ENCODE measurements around the gene KLHL1. TPM values are rescaled to one million over a fixed set of nuclear protein-coding genes. Genes with fewer than 3 reads are reported as not detected.

KLHL1 gene
- total and polyA plus RNA-seq, 2 of the 4 experiments (the other 2 are of a cell fraction): not detected

- H3K4me1 ChIP-seq (ENCODE audit: control insufficient read depth, insufficient read depth, low read length): no peaks in the 10 kb centered on the region
- no peak overlapping the region for H3K4ac ChIP-seq (ENCODE audit: low read depth, low read length)
- H3K27me3 ChIP-seq (ENCODE audit: control insufficient read depth, insufficient read depth, low read length): no peaks in the 10 kb centered on the region
- ChIA-PET CTCF (no interaction called here), POLR2A (ENCODE audit: unreplicated experiment) (no interaction called here)
- H3K18ac ChIP-seq (ENCODE audit: low read depth, low read length): no peak overlapping the region
- intact Hi-C loops (cut with micrococcal nuclease) (no loop called here), in situ Hi-C loops (cut with MboI; ENCODE audit: low sequenced_read_pairs) (no loop called here), dilution Hi-C loops (cut with HindIII; ENCODE audit: low sequenced_read_pairs, unreplicated experiment) (no loop called here)
- no peak overlapping the region for H3K9ac ChIP-seq (ENCODE audit: low read depth, low read length)
- no peak overlapping the region for H2BK15ac ChIP-seq (ENCODE audit: low read depth, low read length)
- no peak overlapping the region for H4K5ac ChIP-seq (ENCODE audit: low read depth, low read length)
- no peaks in the 10 kb centered on the region for H3K79me1 ChIP-seq (ENCODE audit: low read depth in 1 of 2, low read length in 2 of 2)
- H2BK5ac ChIP-seq (ENCODE audit: low read depth, low read length, poor library complexity, severe bottlenecking): no peak overlapping the region
- no peak overlapping the region for H3K27ac ChIP-seq (ENCODE audit: insufficient read depth, low read length)
- no peak overlapping the region for H2AK5ac ChIP-seq (ENCODE audit: low read depth, low read length)
- no peak overlapping the region for H3K4me2 ChIP-seq (ENCODE audit: low read depth, low read length)
- H3K23ac ChIP-seq (ENCODE audit: low read depth, low read length): no peak overlapping the region
- WGBS, 2 experiments (ENCODE audit: extremely low coverage in 2 of 2, insufficient read length in 1 of 2): no CpG with 5 or more reads among the region's 3 CpGs
- no TSS peak for BruUV-seq (replicated peaks)
- no peak overlapping the region for H2BK20ac ChIP-seq (ENCODE audit: low read depth, low read length)
- no peak overlapping the region for H3K4me3 ChIP-seq (ENCODE audit: insufficient read depth, low read depth, low read length)
- H4K20me1 ChIP-seq (ENCODE audit: insufficient read depth, low read length): no peaks in the 10 kb centered on the region
- no peak overlapping the region for H4K91ac ChIP-seq (ENCODE audit: insufficient read depth, low read depth, low read length)
- TF ChIP-seq MAZ (IDR thresholded peaks at IDR 0.05; ENCODE audit: borderline replicate concordance, low read depth, low read length): no peak
- TF ChIP-seq, protein P1, sequence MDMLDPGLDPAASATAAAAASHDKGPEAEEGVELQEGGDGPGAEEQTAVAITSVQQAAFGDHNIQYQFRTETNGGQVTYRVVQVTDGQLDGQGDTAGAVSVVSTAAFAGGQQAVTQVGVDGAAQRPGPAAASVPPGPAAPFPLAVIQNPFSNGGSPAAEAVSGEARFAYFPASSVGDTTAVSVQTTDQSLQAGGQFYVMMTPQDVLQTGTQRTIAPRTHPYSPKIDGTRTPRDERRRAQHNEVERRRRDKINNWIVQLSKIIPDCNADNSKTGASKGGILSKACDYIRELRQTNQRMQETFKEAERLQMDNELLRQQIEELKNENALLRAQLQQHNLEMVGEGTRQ (IDR thresholded peaks at IDR 0.05; ENCODE audit: low read depth, low read length): no peak
- TF ChIP-seq BHLHE40 (IDR thresholded peaks at IDR 0.05; ENCODE audit: low read depth, low read length): no peak
- no peak for TF ChIP-seq MXI1 (IDR thresholded peaks at IDR 0.05; ENCODE audit: borderline replicate concordance, low read depth, low read length)
- TF ChIP-seq CEBPB (IDR thresholded peaks at IDR 0.05; ENCODE audit: low read depth, low read length): no peak
- no peak for TF ChIP-seq RFX5 (IDR thresholded peaks at IDR 0.05; ENCODE audit: low read depth, low read length)
- TF ChIP-seq, protein P2, sequence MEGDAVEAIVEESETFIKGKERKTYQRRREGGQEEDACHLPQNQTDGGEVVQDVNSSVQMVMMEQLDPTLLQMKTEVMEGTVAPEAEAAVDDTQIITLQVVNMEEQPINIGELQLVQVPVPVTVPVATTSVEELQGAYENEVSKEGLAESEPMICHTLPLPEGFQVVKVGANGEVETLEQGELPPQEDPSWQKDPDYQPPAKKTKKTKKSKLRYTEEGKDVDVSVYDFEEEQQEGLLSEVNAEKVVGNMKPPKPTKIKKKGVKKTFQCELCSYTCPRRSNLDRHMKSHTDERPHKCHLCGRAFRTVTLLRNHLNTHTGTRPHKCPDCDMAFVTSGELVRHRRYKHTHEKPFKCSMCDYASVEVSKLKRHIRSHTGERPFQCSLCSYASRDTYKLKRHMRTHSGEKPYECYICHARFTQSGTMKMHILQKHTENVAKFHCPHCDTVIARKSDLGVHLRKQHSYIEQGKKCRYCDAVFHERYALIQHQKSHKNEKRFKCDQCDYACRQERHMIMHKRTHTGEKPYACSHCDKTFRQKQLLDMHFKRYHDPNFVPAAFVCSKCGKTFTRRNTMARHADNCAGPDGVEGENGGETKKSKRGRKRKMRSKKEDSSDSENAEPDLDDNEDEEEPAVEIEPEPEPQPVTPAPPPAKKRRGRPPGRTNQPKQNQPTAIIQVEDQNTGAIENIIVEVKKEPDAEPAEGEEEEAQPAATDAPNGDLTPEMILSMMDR (conservative IDR thresholded peaks at IDR 0.05; ENCODE audit: low read depth, low read length): no peak
- TF ChIP-seq, protein P3, sequence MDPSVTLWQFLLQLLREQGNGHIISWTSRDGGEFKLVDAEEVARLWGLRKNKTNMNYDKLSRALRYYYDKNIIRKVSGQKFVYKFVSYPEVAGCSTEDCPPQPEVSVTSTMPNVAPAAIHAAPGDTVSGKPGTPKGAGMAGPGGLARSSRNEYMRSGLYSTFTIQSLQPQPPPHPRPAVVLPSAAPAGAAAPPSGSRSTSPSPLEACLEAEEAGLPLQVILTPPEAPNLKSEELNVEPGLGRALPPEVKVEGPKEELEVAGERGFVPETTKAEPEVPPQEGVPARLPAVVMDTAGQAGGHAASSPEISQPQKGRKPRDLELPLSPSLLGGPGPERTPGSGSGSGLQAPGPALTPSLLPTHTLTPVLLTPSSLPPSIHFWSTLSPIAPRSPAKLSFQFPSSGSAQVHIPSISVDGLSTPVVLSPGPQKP (IDR thresholded peaks at IDR 0.05; ENCODE audit: borderline replicate concordance, low read depth, low read length): no peak
- no peak for TF ChIP-seq FOS (IDR thresholded peaks at IDR 0.05; ENCODE audit: low read depth, low read length)
- TF ChIP-seq SMC3 (IDR thresholded peaks at IDR 0.05; ENCODE audit: low read depth, low read length): no peak
- TF ChIP-seq RCOR1 (IDR thresholded peaks at IDR 0.05; ENCODE audit: insufficient replicate concordance, low read length): no peak
- TF ChIP-seq POLR2A (IDR thresholded peaks at IDR 0.05; ENCODE audit: low read depth, low read length): no peak
- TF ChIP-seq NFE2L2 (IDR thresholded peaks at IDR 0.05; ENCODE audit: low read depth, low read length): no peak
- no peak for TF ChIP-seq MAFK (IDR thresholded peaks at IDR 0.05; ENCODE audit: low read depth, low read length)
- no peak for TF ChIP-seq CHD1 (IDR thresholded peaks at IDR 0.05; ENCODE audit: low read depth, low read length)
- TF ChIP-seq RAD21 (IDR thresholded peaks at IDR 0.05; ENCODE audit: low read length): no peak
- H2AFZ ChIP-seq (replicated peaks; ENCODE audit: low read length, poor library complexity): no peak overlapping the region
- H3K9me1 ChIP-seq (ENCODE audit: insufficient read depth, low read length): no peaks in the 10 kb centered on the region
- H3K56ac ChIP-seq (ENCODE audit: extremely low read depth, insufficient read depth, low read length): no peak overlapping the region
- H2AK9ac ChIP-seq (replicated peaks; ENCODE audit: low read depth, low read length, poor library complexity): no peak overlapping the region
- H4K8ac ChIP-seq (ENCODE audit: low read depth in 2 of 2, low read length in 2 of 2): no peak overlapping the region
- no peak for DNase-seq
- no peak overlapping the region for H3K14ac ChIP-seq (replicated peaks; ENCODE audit: low read depth, low read length)
- no peak for ATAC-seq (ENCODE audit: low read depth)
- no peak overlapping the region for H2BK120ac ChIP-seq (ENCODE audit: low read depth, low read length)
- H3K36me3 ChIP-seq (ENCODE audit: control insufficient read depth, insufficient read depth, low read length): no peaks in the 10 kb centered on the region
- H3K9me3 ChIP-seq (ENCODE audit: control insufficient read depth, insufficient read depth, low read length): peaks cover 14% of the 10 kb centered on the region; the same call in 1 of the 2 replicates
These were observed 299.1 kb downstream of the KLHL1 start for GRCh38 chr13:69809152-69809551.
